Measurements from ENCODE around the gene TRIM45. TPM values are rescaled to one million over a fixed set of nuclear protein-coding genes. Genes with fewer than 3 reads are reported as not detected.

TRIM45 gene
- total and polyA plus RNA-seq, 2 of the 4 experiments (the other 2 are of a cell fraction): 2.0 to 5.1 TPM

DNA sequence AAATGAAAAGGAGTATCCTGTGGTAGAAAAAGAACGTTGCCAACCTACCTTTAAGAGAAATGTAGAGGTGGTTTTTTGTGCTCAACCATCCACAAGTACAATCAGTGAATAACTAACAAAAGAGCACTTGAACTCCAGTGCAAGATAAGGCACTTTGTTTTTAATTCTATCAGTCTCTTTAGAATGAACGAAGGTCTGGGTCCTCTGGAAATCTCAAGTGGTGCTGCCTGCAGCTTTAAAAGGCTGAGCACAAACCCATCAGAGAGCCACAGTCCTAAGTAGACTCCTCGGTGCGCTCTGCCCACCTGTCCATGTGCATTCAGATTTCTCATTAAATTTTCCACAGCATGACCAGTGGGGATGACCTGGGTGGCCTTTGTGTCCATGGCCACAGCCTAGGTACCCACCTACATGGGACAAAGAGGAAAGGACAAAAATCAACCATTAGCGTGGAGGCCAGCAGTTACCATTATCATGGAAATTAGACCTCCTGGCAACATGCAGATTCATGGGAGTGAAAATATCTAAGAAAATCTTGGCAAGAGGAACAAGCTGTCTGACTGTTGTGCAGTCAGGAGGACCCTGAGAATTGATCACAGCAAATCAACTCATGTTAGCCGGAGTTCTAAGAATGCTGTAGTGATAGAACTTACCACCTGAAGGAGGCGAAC lies 9.4 kb downstream of the TRIM45 start:
- DNase-seq (no peak), ATAC-seq (ENCODE audit: low read depth) (no peak)
- Histone ChIP-seq H3K27me3 (ENCODE audit: control insufficient read depth, insufficient read depth, low read length) (no peaks in the 10 kb centered on the region), H3K79me1 (ENCODE audit: low read depth in 1 of 2, low read length in 2 of 2) (0 out of 4 replicates have a peak, but pooled peaks cover 0 to 5% of the 10 kb centered on the region in 2 experiments), H2BK5ac (ENCODE audit: low read depth, low read length, poor library complexity, severe bottlenecking) (no peak overlapping the region), H3K23ac (ENCODE audit: low read depth, low read length) (no peak overlapping the region), H4K8ac (ENCODE audit: low read depth in 2 of 2, low read length in 2 of 2) (no peak overlapping the region), H3K14ac (replicated peaks; ENCODE audit: low read depth, low read length) (no peak overlapping the region), H2BK15ac (ENCODE audit: low read depth, low read length) (no peak overlapping the region), H2AFZ (replicated peaks; ENCODE audit: low read length, poor library complexity) (no peak overlapping the region), H3K18ac (ENCODE audit: low read depth, low read length) (no peak overlapping the region), H4K91ac (ENCODE audit: insufficient read depth, low read depth, low read length) (no peak overlapping the region), H4K20me1 (ENCODE audit: insufficient read depth, low read length) (no peaks in the 10 kb centered on the region), H3K9me1 (ENCODE audit: insufficient read depth, low read length) (peaks cover 3% of the 10 kb centered on the region; the same call in 1 of the 2 replicates), H3K4me1 (ENCODE audit: control insufficient read depth, insufficient read depth, low read length) (no peaks in the 10 kb centered on the region), H3K27ac (ENCODE audit: insufficient read depth, low read length) (no peak overlapping the region), H4K5ac (ENCODE audit: low read depth, low read length) (no peak overlapping the region), H3K4me2 (ENCODE audit: low read depth, low read length) (no peak overlapping the region), H3K56ac (ENCODE audit: extremely low read depth, insufficient read depth, low read length) (no peak overlapping the region), H2BK120ac (ENCODE audit: low read depth, low read length) (no peak overlapping the region), H3K9me3 (ENCODE audit: control insufficient read depth, insufficient read depth, low read length) (no peaks in the 10 kb centered on the region), H3K4ac (ENCODE audit: low read depth, low read length) (no peak overlapping the region), H2BK20ac (ENCODE audit: low read depth, low read length) (no peak overlapping the region), H2AK9ac (replicated peaks; ENCODE audit: low read depth, low read length, poor library complexity) (no peak overlapping the region), H3K9ac (ENCODE audit: low read depth, low read length) (no peak overlapping the region), H2AK5ac (ENCODE audit: low read depth, low read length) (no peak overlapping the region), H3K36me3 (ENCODE audit: control insufficient read depth, insufficient read depth, low read length) (peaks cover 8% of the 10 kb centered on the region), H3K4me3 (ENCODE audit: insufficient read depth, low read depth, low read length) (no peak overlapping the region)
- intact Hi-C loops (cut with micrococcal nuclease): no loop called here
- no TSS peak for BruUV-seq (replicated peaks)
- ChIA-PET POLR2A (ENCODE audit: unreplicated experiment) (interaction anchor here (0.7 kb wide), 1 partner anchor 17 kb away, joined by 3 read pairs; no protein-coding TSS in a partner anchor), CTCF (no interaction called here)
- dilution Hi-C loops (cut with HindIII; ENCODE audit: low sequenced_read_pairs, unreplicated experiment): no loop called here
- no CpG with 5 or more reads among the region's 7 CpGs for WGBS, 2 experiments (ENCODE audit: extremely low coverage in 2 of 2, insufficient read length in 1 of 2)
- in situ Hi-C loops (cut with MboI; ENCODE audit: low sequenced_read_pairs): no loop called here
- TF ChIP-seq, protein P1, sequence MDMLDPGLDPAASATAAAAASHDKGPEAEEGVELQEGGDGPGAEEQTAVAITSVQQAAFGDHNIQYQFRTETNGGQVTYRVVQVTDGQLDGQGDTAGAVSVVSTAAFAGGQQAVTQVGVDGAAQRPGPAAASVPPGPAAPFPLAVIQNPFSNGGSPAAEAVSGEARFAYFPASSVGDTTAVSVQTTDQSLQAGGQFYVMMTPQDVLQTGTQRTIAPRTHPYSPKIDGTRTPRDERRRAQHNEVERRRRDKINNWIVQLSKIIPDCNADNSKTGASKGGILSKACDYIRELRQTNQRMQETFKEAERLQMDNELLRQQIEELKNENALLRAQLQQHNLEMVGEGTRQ (IDR thresholded peaks at IDR 0.05; ENCODE audit: low read depth, low read length): no peak
- TF ChIP-seq FOS (IDR thresholded peaks at IDR 0.05; ENCODE audit: low read depth, low read length): no peak
- TF ChIP-seq MAFK (IDR thresholded peaks at IDR 0.05; ENCODE audit: low read depth, low read length): no peak
- TF ChIP-seq NFE2L2 (IDR thresholded peaks at IDR 0.05; ENCODE audit: low read depth, low read length): no peak
- TF ChIP-seq MAZ (IDR thresholded peaks at IDR 0.05; ENCODE audit: borderline replicate concordance, low read depth, low read length): no peak
- no peak for TF ChIP-seq CHD1 (IDR thresholded peaks at IDR 0.05; ENCODE audit: low read depth, low read length)

Data from IMR-90 (cell line).